GM21529 (cell line): ENCODE measurements around the gene MIDN.
"Not testable (repeated sequence)": the region's sequence is repeated elsewhere in the genome, so short reads cannot be mapped to it uniquely, and the experiment has no call there.

Source experiments
- ATAC-seq: cut with Tn5 transposase; IDR thresholded peaks from one replicate; pipeline ENCODE4 v1.9.1; 2021; ENCODE audit not compliant: unreplicated experiment

Gene MIDN

GRCh38 chr19:1248139-1248785 is at the start of gene MIDN:
Gene MIDN, plus strand, starts transcription at chr19:1248583. Its CDS starts 1,714 bp downstream, at chr19:1250297.
- ATAC-seq = peak; percentile 12

- no peak for ATAC-seq
Observed at GRCh38 chr19:1199531-1199930, 48.9 kb upstream of the MIDN start.

GRCh38 chr19:1200614-1201013 is 47.8 kb upstream of the MIDN start:
- not testable (repeated sequence) for ATAC-seq

- peak; percentile 77 for ATAC-seq
Observed at GRCh38 chr19:1205114-1206099, 43.0 kb upstream of the MIDN start, which contains the start of gene STK11. Gene STK11, plus strand, starts transcription at chr19:1205778. Its CDS starts 1,136 bp downstream, at chr19:1206914.

- no peak for ATAC-seq
Observed at GRCh38 chr19:1206150-1206863, 42.1 kb upstream of the MIDN start.

- no peak for ATAC-seq
Observed at GRCh38 chr19:1206864-1207450, 41.4 kb upstream of the MIDN start.

- ATAC-seq = not testable (repeated sequence)
Observed at GRCh38 chr19:1208830-1209229, 39.6 kb upstream of the MIDN start.

GRCh38 chr19:1210227-1210538 is 38.2 kb upstream of the MIDN start:
- no peak for ATAC-seq

GRCh38 chr19:1211494-1212234 is 36.7 kb upstream of the MIDN start:
- no peak for ATAC-seq

- no peak for ATAC-seq
Observed at GRCh38 chr19:1213391-1214286, 34.7 kb upstream of the MIDN start.

- no peak for ATAC-seq
Observed at GRCh38 chr19:1214299-1214861, 34.0 kb upstream of the MIDN start.

- ATAC-seq = no peak
Observed at GRCh38 chr19:1214862-1215731, 33.3 kb upstream of the MIDN start.

GRCh38 chr19:1216756-1217155 is 31.6 kb upstream of the MIDN start:
- ATAC-seq = no peak

- ATAC-seq = no peak
Observed at GRCh38 chr19:1217366-1217765, 31.0 kb upstream of the MIDN start.

- ATAC-seq = no peak
Observed at GRCh38 chr19:1218751-1219567, 29.4 kb upstream of the MIDN start.

- ATAC-seq = no peak
Observed at GRCh38 chr19:1219786-1220476, 28.5 kb upstream of the MIDN start.

GRCh38 chr19:1220477-1220930 is 27.9 kb upstream of the MIDN start:
- no peak for ATAC-seq
